Measurements from ENCODE around the gene ZNF106.

DNA sequence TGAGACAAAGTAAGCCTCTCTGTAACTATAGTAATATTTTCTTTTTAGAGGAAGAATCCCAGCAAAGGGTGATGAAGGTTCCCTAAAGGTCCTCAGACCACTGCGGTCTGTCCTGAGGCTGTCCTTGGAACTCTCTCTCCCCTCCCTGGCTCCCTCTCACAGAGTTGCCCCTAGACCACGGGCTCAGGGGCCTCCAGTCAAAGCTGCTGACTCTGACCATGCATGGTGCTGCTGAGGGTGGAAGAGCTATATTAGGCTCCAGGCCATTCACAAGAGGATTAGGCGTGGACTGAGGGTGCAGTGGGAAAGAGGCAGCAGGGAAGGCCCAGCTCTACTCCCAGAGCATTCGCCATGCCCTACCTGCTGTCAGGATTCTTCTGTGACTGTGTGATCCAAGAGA, 117.0 kb downstream of the ZNF106 start:
- TF ChIP-seq, protein P1, sequence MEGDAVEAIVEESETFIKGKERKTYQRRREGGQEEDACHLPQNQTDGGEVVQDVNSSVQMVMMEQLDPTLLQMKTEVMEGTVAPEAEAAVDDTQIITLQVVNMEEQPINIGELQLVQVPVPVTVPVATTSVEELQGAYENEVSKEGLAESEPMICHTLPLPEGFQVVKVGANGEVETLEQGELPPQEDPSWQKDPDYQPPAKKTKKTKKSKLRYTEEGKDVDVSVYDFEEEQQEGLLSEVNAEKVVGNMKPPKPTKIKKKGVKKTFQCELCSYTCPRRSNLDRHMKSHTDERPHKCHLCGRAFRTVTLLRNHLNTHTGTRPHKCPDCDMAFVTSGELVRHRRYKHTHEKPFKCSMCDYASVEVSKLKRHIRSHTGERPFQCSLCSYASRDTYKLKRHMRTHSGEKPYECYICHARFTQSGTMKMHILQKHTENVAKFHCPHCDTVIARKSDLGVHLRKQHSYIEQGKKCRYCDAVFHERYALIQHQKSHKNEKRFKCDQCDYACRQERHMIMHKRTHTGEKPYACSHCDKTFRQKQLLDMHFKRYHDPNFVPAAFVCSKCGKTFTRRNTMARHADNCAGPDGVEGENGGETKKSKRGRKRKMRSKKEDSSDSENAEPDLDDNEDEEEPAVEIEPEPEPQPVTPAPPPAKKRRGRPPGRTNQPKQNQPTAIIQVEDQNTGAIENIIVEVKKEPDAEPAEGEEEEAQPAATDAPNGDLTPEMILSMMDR (IDR thresholded peaks at IDR 0.05), result no peak
- TF ChIP-seq POLR2AphosphoS5 (IDR thresholded peaks at IDR 0.05; ENCODE audit: low read depth, low read length), result no peak
